HG03442 (cell line): Measurements from ENCODE around the gene WDR54.

Experiments used
- ATAC-seq: cut with Tn5 transposase; IDR thresholded peaks from one replicate; pipeline ENCODE4 v1.9.1; 2021; ENCODE audit warnings: mild to moderate bottlenecking, moderate library complexity; ENCODE audit not compliant: unreplicated experiment

Gene WDR54

DNA sequence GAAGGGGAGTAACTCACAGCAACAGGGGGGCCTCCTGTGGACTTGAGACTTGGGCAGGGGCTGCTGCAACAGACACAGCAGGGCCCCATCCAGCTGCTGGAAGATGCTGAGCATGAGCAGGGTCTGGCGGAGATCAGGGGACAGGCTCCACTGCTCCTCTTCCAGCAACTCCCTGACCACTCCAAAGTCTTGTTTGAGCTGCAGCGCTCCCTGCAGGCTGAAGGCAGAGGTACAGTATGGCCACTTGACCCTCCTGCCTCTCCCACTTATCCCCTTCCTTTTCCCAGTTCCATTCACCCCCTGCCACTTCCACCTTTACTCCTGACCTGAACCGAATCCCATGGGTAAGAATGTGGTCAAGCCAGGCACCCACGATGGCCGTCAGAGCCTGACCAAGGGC, 53.4 kb downstream of the WDR54 start:
- no peak for ATAC-seq
